HCEC 1CT (cell line): ENCODE measurements around the gene NEK10.

Experiments used
- DNase-seq: peaks from one replicate; pipeline ENCODE4 v3.0.0-alpha.2; 2017

Gene NEK10

DNA sequence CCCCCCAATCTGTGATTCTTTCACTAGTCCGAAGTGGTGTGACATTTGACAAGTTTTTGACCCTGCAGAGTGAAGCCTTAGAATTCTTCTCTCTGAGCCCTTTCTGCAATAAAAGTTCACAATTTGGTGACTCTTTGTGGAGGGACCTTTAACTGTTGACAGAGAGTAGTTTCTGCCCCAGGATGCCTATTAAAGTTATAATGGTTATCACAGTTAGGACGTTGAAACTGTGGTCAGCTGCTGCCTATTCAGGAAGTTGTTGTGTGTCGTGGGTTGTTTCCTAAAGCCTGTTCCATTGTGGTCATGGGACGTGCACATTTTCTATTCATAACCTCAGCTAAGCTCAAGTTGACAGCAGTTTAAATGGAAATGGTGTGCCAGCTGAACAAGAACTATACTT lies 274.5 kb downstream of the NEK10 start:
- DNase-seq = no peak

- peak; percentile 78 for DNase-seq
These were observed 275.4 kb downstream of the NEK10 start for GRCh38 chr3:27093771-27094170.

GRCh38 chr3:27090275-27091041 lies 278.7 kb downstream of the NEK10 start:
- DNase-seq = no peak

DNA sequence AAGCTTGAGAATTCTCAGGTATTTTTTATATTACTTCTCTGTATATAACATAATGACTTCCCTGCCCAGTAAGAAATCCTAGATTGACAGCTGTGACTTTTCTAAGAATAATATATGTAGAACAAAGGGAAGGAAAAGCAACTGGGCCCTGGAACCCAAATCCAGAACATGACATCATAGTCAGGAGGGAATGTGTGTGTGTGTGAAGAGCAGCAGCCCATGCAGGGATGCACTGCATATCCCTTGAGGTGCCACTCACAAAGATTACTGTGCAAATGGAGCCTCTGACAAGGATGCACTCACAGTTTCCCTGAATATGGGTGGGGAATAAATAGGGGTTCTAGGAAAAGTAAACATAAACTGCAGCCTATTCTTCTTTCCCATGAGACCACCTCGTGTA lies 279.5 kb downstream of the NEK10 start:
- no peak for DNase-seq

- no peak for DNase-seq
These were observed 280.1 kb downstream of the NEK10 start for GRCh38 chr3:27089068-27089467.

DNA sequence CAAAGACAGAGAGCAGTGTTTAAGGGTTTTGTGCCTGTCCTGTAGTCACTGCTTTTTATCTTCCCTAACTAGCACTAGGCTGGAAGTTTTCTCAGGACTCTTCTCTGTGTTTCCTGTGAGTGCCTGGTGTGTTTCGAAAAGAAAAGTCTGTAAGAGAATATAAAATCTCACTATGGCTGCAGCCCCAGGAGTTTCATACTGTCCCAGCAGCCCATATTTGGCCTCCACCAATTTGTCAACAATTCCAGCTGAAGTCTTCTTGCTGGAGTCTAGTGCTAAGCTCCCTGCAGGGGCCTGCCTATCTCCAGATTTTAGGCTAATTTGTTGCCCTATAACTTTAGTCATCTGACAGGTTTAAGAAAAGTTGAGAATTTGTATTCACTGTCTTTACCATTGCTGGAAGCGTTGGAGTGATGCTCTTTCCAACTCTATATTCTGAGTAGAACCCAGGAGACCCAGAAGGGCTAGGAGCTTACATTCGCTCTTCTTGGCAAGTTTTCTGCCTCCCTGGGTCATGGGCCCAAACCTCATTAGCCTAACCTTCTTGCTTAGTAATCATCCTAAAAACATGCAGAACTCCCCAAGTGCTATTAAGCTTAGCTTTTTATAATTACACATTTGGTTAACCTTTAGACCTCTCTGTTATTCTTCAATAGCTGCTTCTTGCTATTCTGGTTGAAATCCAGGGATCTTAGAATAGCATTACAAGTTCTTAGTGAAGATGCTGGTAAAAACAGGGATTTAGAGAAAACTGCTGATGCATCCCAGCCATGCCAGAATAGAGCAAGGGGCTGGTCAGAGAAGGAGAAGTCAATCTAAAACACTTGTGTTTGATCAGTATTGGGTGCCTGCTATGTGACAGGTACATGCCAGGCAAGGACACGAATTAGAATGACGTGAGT lies 283.1 kb downstream of the NEK10 start:
- DNase-seq = no peak

GRCh38 chr3:27081992-27082607 lies 287.1 kb downstream of the NEK10 start:
- no peak for DNase-seq

DNA sequence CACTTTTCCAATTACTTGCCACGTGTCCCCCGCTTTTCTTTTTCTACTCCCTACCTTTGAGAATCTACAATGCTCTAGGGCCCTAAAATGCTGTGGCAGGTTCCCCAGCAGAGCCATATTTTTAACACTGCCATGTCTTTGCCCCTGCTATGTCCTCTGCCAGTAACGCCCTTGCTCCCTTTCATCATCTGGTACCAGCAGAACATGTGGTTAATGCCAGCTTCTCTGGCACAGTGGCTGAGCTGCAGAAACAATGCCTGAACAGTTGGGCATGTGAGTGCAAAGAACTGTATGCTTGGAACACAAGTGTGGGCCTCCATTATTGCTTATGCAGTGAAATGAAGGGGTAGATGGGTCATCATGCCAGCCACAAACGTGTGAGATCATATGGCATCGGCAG lies 287.6 kb downstream of the NEK10 start:
- no peak for DNase-seq

GRCh38 chr3:27080258-27080525 lies 289.0 kb downstream of the NEK10 start:
- DNase-seq = peak; percentile 14

- DNase-seq = peak; percentile 21
These were observed 289.5 kb downstream of the NEK10 start for GRCh38 chr3:27079427-27080257.

- no peak for DNase-seq
These were observed 290.8 kb downstream of the NEK10 start for GRCh38 chr3:27078246-27078913.

- no peak for DNase-seq
These were observed 292.2 kb downstream of the NEK10 start for GRCh38 chr3:27076815-27077630.

DNA sequence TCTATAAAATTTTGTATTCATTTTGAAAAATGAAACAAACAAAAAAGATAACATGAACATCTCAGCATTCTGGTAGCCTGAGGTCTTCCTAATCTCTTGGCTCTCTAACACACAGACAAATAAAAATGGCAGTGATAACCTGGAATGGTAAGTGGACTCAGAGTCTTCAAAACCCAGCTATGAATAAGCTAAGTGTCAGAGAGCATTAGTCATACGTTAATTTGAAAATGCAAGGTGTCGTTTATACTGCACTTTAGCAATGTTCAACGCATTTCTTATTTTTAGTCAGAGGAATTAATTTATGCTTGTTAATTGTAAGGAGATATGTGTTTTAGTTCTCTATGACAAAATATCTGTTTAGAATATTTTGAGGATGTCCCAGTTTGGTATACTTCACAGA lies 294.3 kb downstream of the NEK10 start:
- no peak for DNase-seq

DNA sequence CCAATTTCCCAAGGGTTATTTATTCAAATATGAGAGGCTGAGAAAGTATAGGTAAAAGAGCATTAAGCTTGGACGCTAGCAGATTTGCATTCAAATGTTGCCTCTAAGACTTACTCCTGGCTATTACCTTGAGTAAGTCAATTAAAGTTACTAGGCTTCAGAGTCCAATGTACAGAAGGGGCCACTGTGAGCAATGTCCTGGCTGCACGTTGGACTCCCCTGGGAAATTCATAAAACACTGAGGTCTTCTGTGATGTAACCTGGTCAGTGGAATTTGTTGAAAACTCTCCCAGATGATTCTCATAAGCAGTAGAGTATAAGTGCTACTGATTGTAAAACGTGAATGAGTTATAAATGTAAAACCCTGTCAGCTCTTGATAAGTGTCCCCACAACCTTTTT lies 295.3 kb downstream of the NEK10 start:
- no peak for DNase-seq

GRCh38 chr3:27072810-27073651 lies 296.2 kb downstream of the NEK10 start:
- no peak for DNase-seq

GRCh38 chr3:27060336-27060735 lies 308.8 kb downstream of the NEK10 start:
- no peak for DNase-seq
